GM12878 (cell line): ENCODE results near the gene C1orf21. TPM values are rescaled to one million over a fixed set of nuclear protein-coding genes. Genes with fewer than 3 reads are reported as not detected.

ENCODE experiments used
- ATAC-seq: fragments of 200-7000 bp; cut with Tn5 transposase; 3 replicates; pipeline ENCODE4 v1.9.1; 2020; ENCODE audit warnings: mild to moderate bottlenecking, moderate library complexity
- BruUV-seq: library from RNA; stranded (reverse); fragments of 400-500 nt; replicated peaks from 2 replicates; lab custom pipeline; 2021; lab: Mats Ljungman, UMichigan
- CTCF ChIA-PET: fragments of 300-600 bp; sonication (Branson Sonifier 250); formaldehyde crosslinking; extraction: SDS; loops from one replicate; lab custom pipeline; 2021; ENCODE audit warnings: inconsistent platforms; lab: Yijun Ruan, JAX
- POLR2A ChIA-PET: fragments of 350-600 bp; formaldehyde crosslinking; extraction: SDS; loops from one replicate; lab custom pipeline; 2021; ENCODE audit warnings: inconsistent platforms; lab: Charles Lee
- RAD21 ChIA-PET: fragments of 300-600 bp; sonication (Branson Sonifier 250); formaldehyde crosslinking; loops from one replicate; lab custom pipeline; 2023; ENCODE audit warnings: antibody characterized with exemption; ENCODE audit not compliant: unreplicated experiment; lab: Charles Lee
- SMC1A ChIA-PET: fragments of 300-600 bp; sonication (Branson Sonifier 250); formaldehyde crosslinking; loops from one replicate; lab custom pipeline; 2023; ENCODE audit not compliant: unreplicated experiment, uncharacterized antibody; lab: Charles Lee
- DNase-seq: peaks from one replicate; pipeline ENCODE4 v3.0.0-alpha.2; 2011; ENCODE audit warnings: low read depth, low spot score
- FAIRE-seq: peaks from 3 replicates; lab custom pipeline; 2011; peaks lifted over from hg19 to GRCh38; lab: Jason Lieb, UNC
- H2AFZ ChIP-seq: 2 replicates; pipeline ENCODE4 v1.6.0; 2011; ENCODE audit warnings: low read depth, low read length, control low read depth; ENCODE audit not compliant: control insufficient read depth
- H3K27ac ChIP-seq: 2 replicates; pipeline ENCODE4 v1.5.1; 2011; ENCODE audit warnings: control low read depth; ENCODE audit not compliant: control insufficient read depth, insufficient read depth
- H3K27me3 ChIP-seq, 2 experiments: replicated peaks in 1 of 2; 2 replicates each; pipeline versions ENCODE4 v1.6.0 to v1.6.1; 2011; ENCODE audit warnings: low read length in 1 of 2; ENCODE audit not compliant: control insufficient read depth in 2 of 2, insufficient read depth in 2 of 2
- H3K36me3 ChIP-seq, 2 experiments: 2 replicates each; pipeline ENCODE4 v1.5.1; 2011; ENCODE audit warnings: low read length in 1 of 2; ENCODE audit not compliant: control insufficient read depth in 2 of 2, insufficient read depth in 2 of 2
- H3K4me1 ChIP-seq: 2 replicates; pipeline ENCODE4 v1.6.1; 2011; ENCODE audit warnings: mild to moderate bottlenecking, low read length, moderate library complexity, mixed read lengths; ENCODE audit not compliant: control insufficient read depth, insufficient read depth
- H3K4me2 ChIP-seq: 2 replicates; pipeline ENCODE4 v1.6.0; 2011; ENCODE audit warnings: control low read depth; ENCODE audit not compliant: control insufficient read depth, insufficient read depth
- H3K4me3 ChIP-seq: fragments of 200-600 bp; sonication (generic); 2 replicates; pipeline ENCODE4 v1.5.1; 2016
- H3K79me2 ChIP-seq: 2 replicates; pipeline ENCODE4 v1.6.0; 2011; ENCODE audit warnings: low read length; ENCODE audit not compliant: control insufficient read depth, insufficient read depth
- H3K9ac ChIP-seq: 2 replicates; pipeline ENCODE4 v1.8.0; 2011; ENCODE audit warnings: low read length, control low read depth, mixed read lengths; ENCODE audit not compliant: control insufficient read depth, insufficient read depth
- H3K9me3 ChIP-seq: replicated peaks from 3 replicates; pipeline ENCODE4 v1.5.1; 2011; ENCODE audit warnings: mild to moderate bottlenecking, low read length; ENCODE audit not compliant: control insufficient read depth, insufficient read depth
- H4K20me1 ChIP-seq: 2 replicates; pipeline ENCODE4 v1.6.0; 2011; ENCODE audit not compliant: control insufficient read depth, insufficient read depth
- BACH1 ChIP-seq: fragments of 450-650 bp; IDR thresholded peaks from 2 replicates; pipeline ENCODE4 v1.6.1; 2017; ENCODE audit warnings: mild to moderate bottlenecking, borderline replicate concordance
- CHD4 ChIP-seq: fragments of 200-600 bp; sonication (generic); IDR thresholded peaks from 2 replicates; pipeline ENCODE4 v1.6.1; 2016; ENCODE audit warnings: mild to moderate bottlenecking
- CREB1 ChIP-seq: IDR thresholded peaks from 2 replicates; pipeline ENCODE4 v1.6.1; 2012; ENCODE audit warnings: low read depth, mild to moderate bottlenecking, inconsistent platforms
- HDGF ChIP-seq: fragments of 450-650 bp; IDR thresholded peaks from 2 replicates; pipeline ENCODE4 v1.6.1; 2016; ENCODE audit warnings: antibody characterized with exemption
- KLF5 ChIP-seq: fragments of 450-650 bp; IDR thresholded peaks from 2 replicates; pipeline ENCODE4 v1.6.1; 2014; ENCODE audit warnings: mild to moderate bottlenecking; ENCODE audit not compliant: partially characterized antibody
- RCOR1 ChIP-seq: conservative IDR thresholded peaks from 2 replicates; pipeline ENCODE4 v1.6.1; 2012; ENCODE audit warnings: low read depth, low read length, improper control_type of control experiment
- SP1 ChIP-seq: IDR thresholded peaks from one replicate; pipeline ENCODE4 v1.6.1; 2011; ENCODE audit warnings: low read depth, low read length
- ZSCAN29 ChIP-seq: fragments of 450-650 bp; IDR thresholded peaks from 2 replicates; pipeline ENCODE4 v1.6.1; 2017; ENCODE audit warnings: mild to moderate bottlenecking, moderate library complexity
- WGBS: methylation state at CpG from one replicate; pipeline ENCODE4 v1.1.6; 2016; ENCODE audit warnings: low lambda C conversion rate; ENCODE audit not compliant: insufficient replicate concordance, insufficient coverage; ENCODE audit errors: missing lambda C conversion rate; 5-methylcytosine and 5-hydroxymethylcytosine counted together
- in situ Hi-C: fragments of 300-500 bp; cut with MboI; formaldehyde crosslinking; loops from 9 replicates; pipeline ENCODE4 v1.14.3; 2018; ENCODE audit warnings: mixed read lengths
- intact Hi-C: fragments of 100-400 bp; cut with micrococcal nuclease; formaldehyde crosslinking; loops from one replicate; pipeline ENCODE4 v1.14.2; 2022; ENCODE audit not compliant: unreplicated experiment
- polyA plus RNA-seq, 11 experiments: library from polyadenylated mRNA; depleted of rRNA in 4 of 11; unstranded in 6 of 11; stranded (reverse) in 5 of 11; fragments of >200 nt; fragmentation: Nextera tagmentation in 4 of 11; fragmentation: Illumina TruSeq in 1 of 11; extraction: Ambion mirVana in 4 of 11; extraction: Trizol in 1 of 11; gene quantifications; 1 replicate in 1 of 11; 2 replicates in 10 of 11; pipeline versions ENCODE4 v1.2.1 to v1.2.3, GENCODE V29; 2011 to 2016; ENCODE audit warnings: inconsistent platforms in 2 of 11, missing spikeins in 2 of 11, low read depth in 1 of 11
- total RNA-seq, 4 experiments: library from RNA; depleted of rRNA in 3 of 4; stranded (reverse); fragments of >200 nt in 3 of 4; fragmentation: Illumina TruSeq in 1 of 4; extraction: Trizol in 1 of 4; gene quantifications; 2 replicates each; pipeline versions ENCODE4 v1.2.1 to v1.2.3, GENCODE V29; 2013 to 2021

Gene C1orf21
- total and polyA plus RNA-seq, 10 of the 15 experiments (the other 5 are each of a cell fraction or from before 2014, with no cell fraction given): 0.03 to 1.6 (median 0.17) TPM; not detected in 3

DNA sequence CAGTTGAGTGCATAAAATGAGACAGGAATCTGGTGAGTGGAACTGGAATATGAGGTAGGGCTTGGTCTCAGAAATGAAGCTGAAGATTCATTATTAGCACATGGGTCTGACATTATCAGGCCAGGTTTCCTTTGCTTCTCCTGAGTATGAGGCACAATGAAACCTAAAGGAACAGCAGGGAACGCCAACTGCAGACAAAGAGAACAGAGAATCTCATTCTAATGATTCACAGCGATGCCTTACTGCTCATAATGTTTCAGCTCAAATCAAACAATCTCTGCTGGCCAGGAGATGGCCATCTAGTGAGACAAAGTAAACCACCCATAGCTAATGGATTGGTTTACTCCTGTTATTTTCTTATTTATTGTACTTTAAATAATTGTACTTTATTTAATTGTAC, 133.5 kb downstream of the C1orf21 start:
- in situ Hi-C loops: no loop called here
- ChIA-PET RAD21 (no interaction called here), CTCF (interaction anchor here (1.2 to 1.6 kb wide), 2 partner anchors 11 to 462 kb away, joined by 3 to 4 read pairs; no protein-coding TSS in a partner anchor)
- Histone ChIP-seq H2AFZ (no peak overlapping the region), H3K27me3 (no peaks in the 10 kb centered on the region), H3K79me2 (no peaks in the 10 kb centered on the region), H3K9me3 (no peaks in the 10 kb centered on the region)
- BruUV-seq: no TSS peak
- 55% methylated on average over 2 of the region's 2 CpGs for WGBS
- no peak for TF ChIP-seq SP1
- TF ChIP-seq KLF5: no peak
- no peak for TF ChIP-seq ZSCAN29
- TF ChIP-seq HDGF: no peak
- TF ChIP-seq CHD4: no peak
- TF ChIP-seq RCOR1: no peak
- no peak for TF ChIP-seq CREB1
- TF ChIP-seq, all 136 proteins: peak for 0
- FAIRE-seq (no peak), ATAC-seq (no peak), DNase-seq (no peak)
- Histone ChIP-seq H3K4me3 (no peak overlapping the region), H3K4me2 (no peak overlapping the region), H3K36me3 (no peaks in the 10 kb centered on the region), H3K9ac (no peak overlapping the region), H3K4me1 (no peaks in the 10 kb centered on the region), H3K27ac (no peak overlapping the region), H4K20me1 (no peaks in the 10 kb centered on the region)
- intact Hi-C loops: no loop called here
- ChIA-PET POLR2A (no interaction called here), SMC1A (interaction anchor here (1.4 kb wide), 1 partner anchor 278 kb away, joined by 3 read pairs; no protein-coding TSS in a partner anchor)

GRCh38 chr1:184524248-184524647, 137.4 kb downstream of the C1orf21 start:
- SMC1A ChIA-PET: no interaction called here
- FAIRE-seq: no peak

More at GRCh38 chr1:184524248-184524647, 137.4 kb downstream of the C1orf21 start:
- no peak overlapping the region for H3K4me3 ChIP-seq
- no peaks in the 10 kb centered on the region for H3K4me1 ChIP-seq
- no peak overlapping the region for H3K27ac ChIP-seq
- H3K79me2 ChIP-seq: no peaks in the 10 kb centered on the region
- intact Hi-C loops: no loop called here
- peaks cover 0 to 2% of the 10 kb centered on the region in 2 experiments; a peak in 1 of 4 replicates for H3K27me3 ChIP-seq
- POLR2A ChIA-PET: no interaction called here
- 86% methylated on average over 1 of the region's 1 CpG for WGBS
- no peak for TF ChIP-seq BACH1
- H4K20me1 ChIP-seq: no peaks in the 10 kb centered on the region
- H3K9me3 ChIP-seq: no peaks in the 10 kb centered on the region
- H2AFZ ChIP-seq: no peak overlapping the region
- in situ Hi-C loops: no loop called here
- no peak overlapping the region for H3K4me2 ChIP-seq
- no peak overlapping the region for H3K9ac ChIP-seq
- H3K36me3 ChIP-seq: no peaks in the 10 kb centered on the region
- RAD21 ChIA-PET: no interaction called here
- no peak for DNase-seq
- no TSS peak for BruUV-seq
- CTCF ChIA-PET: no interaction called here
- no peak for ATAC-seq
